ACC112 (cell line): ENCODE measurements around the gene DAB2IP.

Source experiments
- H2AFZ ChIP-seq: fragments of 200-600 bp; sonication (generic); one replicate; pipeline ENCODE4 v1.6.0; 2017; ENCODE audit warnings: antibody characterized with exemption, low read length; ENCODE audit not compliant: unreplicated experiment
- H3K27ac ChIP-seq: fragments of 200-600 bp; sonication (generic); 2 replicates; pipeline ENCODE4 v1.5.1; 2014; ENCODE audit warnings: low read depth, mild to moderate bottlenecking, antibody characterized with exemption, low read length, moderate library complexity
- H3K27me3 ChIP-seq: fragments of 200-600 bp; sonication (generic); 2 replicates; pipeline ENCODE4 v1.6.1; 2014; ENCODE audit warnings: mild to moderate bottlenecking, antibody characterized with exemption, low read length, moderate library complexity, mixed read lengths; ENCODE audit not compliant: insufficient read depth
- H3K36me3 ChIP-seq: fragments of 200-600 bp; sonication (generic); 2 replicates; pipeline ENCODE4 v1.6.1; 2016; ENCODE audit warnings: mild to moderate bottlenecking, antibody characterized with exemption, low read length, moderate library complexity, mixed read lengths; ENCODE audit not compliant: insufficient read depth
- H3K4me1 ChIP-seq: fragments of 200-600 bp; sonication (generic); one replicate; pipeline ENCODE4 v1.6.1; 2016; ENCODE audit warnings: low read length, mixed read lengths; ENCODE audit not compliant: insufficient read depth, unreplicated experiment, control insufficient read depth
- H3K4me3 ChIP-seq: fragments of 200-600 bp; sonication (generic); 2 replicates; pipeline ENCODE4 v1.5.1; 2014; ENCODE audit warnings: mild to moderate bottlenecking, low read depth, low read length
- H3K79me2 ChIP-seq: fragments of 200-600 bp; sonication (generic); one replicate; pipeline ENCODE4 v1.6.0; 2016; ENCODE audit warnings: low read length; ENCODE audit not compliant: control insufficient read depth, unreplicated experiment, insufficient read depth

Gene DAB2IP

GRCh38 chr9:121823451-121824169 lies 172.2 kb downstream of the DAB2IP start:
- H3K79me2 ChIP-seq, result no peaks in the 10 kb centered on the region
- H3K4me3 ChIP-seq, result no peak overlapping the region
- no peaks in the 10 kb centered on the region for H3K27me3 ChIP-seq
- H3K4me1 ChIP-seq, result peaks cover 7% of the 10 kb centered on the region
- no peak overlapping the region for H3K27ac ChIP-seq
- no peaks in the 10 kb centered on the region for H3K36me3 ChIP-seq
- H2AFZ ChIP-seq, result no peak overlapping the region

- H2AFZ ChIP-seq, result no peak overlapping the region
- H3K4me3 ChIP-seq, result no peak overlapping the region
- no peak overlapping the region for H3K27ac ChIP-seq
- peaks cover 3% of the 10 kb centered on the region for H3K4me1 ChIP-seq
- no peaks in the 10 kb centered on the region for H3K27me3 ChIP-seq
- no peaks in the 10 kb centered on the region for H3K79me2 ChIP-seq
- no peaks in the 10 kb centered on the region for H3K36me3 ChIP-seq
Observed at GRCh38 chr9:121824651-121825030, 173.2 kb downstream of the DAB2IP start.

- Histone ChIP-seq H3K4me3 (no peak overlapping the region), H2AFZ (no peak overlapping the region), H3K36me3 (no peaks in the 10 kb centered on the region), H3K27ac (no peak overlapping the region), H3K4me1 (no peaks in the 10 kb centered on the region), H3K79me2 (no peaks in the 10 kb centered on the region), H3K27me3 (no peaks in the 10 kb centered on the region)
Observed at GRCh38 chr9:121825031-121825691, 173.7 kb downstream of the DAB2IP start.

- Histone ChIP-seq H3K4me1 (no peaks in the 10 kb centered on the region), H3K79me2 (no peaks in the 10 kb centered on the region), H3K36me3 (no peaks in the 10 kb centered on the region), H3K27me3 (no peaks in the 10 kb centered on the region), H2AFZ (no peak overlapping the region), H3K27ac (no peak overlapping the region), H3K4me3 (no peak overlapping the region)
Observed at GRCh38 chr9:121826711-121827110, 175.3 kb downstream of the DAB2IP start.

GRCh38 chr9:121827251-121827967 lies 176.0 kb downstream of the DAB2IP start:
- Histone ChIP-seq H3K4me3 (no peak overlapping the region), H2AFZ (no peak overlapping the region), H3K4me1 (no peaks in the 10 kb centered on the region), H3K27ac (no peak overlapping the region), H3K36me3 (no peaks in the 10 kb centered on the region), H3K27me3 (no peaks in the 10 kb centered on the region), H3K79me2 (no peaks in the 10 kb centered on the region)

- no peak overlapping the region for H3K27ac ChIP-seq
- no peaks in the 10 kb centered on the region for H3K36me3 ChIP-seq
- H3K4me1 ChIP-seq, result no peaks in the 10 kb centered on the region
- H3K4me3 ChIP-seq, result no peak overlapping the region
- no peaks in the 10 kb centered on the region for H3K27me3 ChIP-seq
- H3K79me2 ChIP-seq, result no peaks in the 10 kb centered on the region
- no peak overlapping the region for H2AFZ ChIP-seq
Observed at GRCh38 chr9:121830441-121831140, 179.2 kb downstream of the DAB2IP start.

GRCh38 chr9:121831869-121832268 lies 180.4 kb downstream of the DAB2IP start:
- H3K4me1 ChIP-seq, result no peaks in the 10 kb centered on the region
- H3K4me3 ChIP-seq, result no peak overlapping the region
- no peaks in the 10 kb centered on the region for H3K36me3 ChIP-seq
- no peak overlapping the region for H3K27ac ChIP-seq
- H3K27me3 ChIP-seq, result no peaks in the 10 kb centered on the region
- no peak overlapping the region for H2AFZ ChIP-seq
- H3K79me2 ChIP-seq, result no peaks in the 10 kb centered on the region

GRCh38 chr9:121833061-121833460 lies 181.6 kb downstream of the DAB2IP start:
- Histone ChIP-seq H3K27me3 (no peaks in the 10 kb centered on the region), H3K36me3 (no peaks in the 10 kb centered on the region), H3K4me1 (no peaks in the 10 kb centered on the region), H2AFZ (no peak overlapping the region), H3K4me3 (no peak overlapping the region), H3K27ac (no peak overlapping the region), H3K79me2 (no peaks in the 10 kb centered on the region)
